ENCODE results near the gene SPN.
"Not testable (repeated sequence)": the region's sequence is repeated elsewhere in the genome, so short reads cannot be mapped to it uniquely, and the experiment has no call there.

- TF ChIP-seq, protein P1, sequence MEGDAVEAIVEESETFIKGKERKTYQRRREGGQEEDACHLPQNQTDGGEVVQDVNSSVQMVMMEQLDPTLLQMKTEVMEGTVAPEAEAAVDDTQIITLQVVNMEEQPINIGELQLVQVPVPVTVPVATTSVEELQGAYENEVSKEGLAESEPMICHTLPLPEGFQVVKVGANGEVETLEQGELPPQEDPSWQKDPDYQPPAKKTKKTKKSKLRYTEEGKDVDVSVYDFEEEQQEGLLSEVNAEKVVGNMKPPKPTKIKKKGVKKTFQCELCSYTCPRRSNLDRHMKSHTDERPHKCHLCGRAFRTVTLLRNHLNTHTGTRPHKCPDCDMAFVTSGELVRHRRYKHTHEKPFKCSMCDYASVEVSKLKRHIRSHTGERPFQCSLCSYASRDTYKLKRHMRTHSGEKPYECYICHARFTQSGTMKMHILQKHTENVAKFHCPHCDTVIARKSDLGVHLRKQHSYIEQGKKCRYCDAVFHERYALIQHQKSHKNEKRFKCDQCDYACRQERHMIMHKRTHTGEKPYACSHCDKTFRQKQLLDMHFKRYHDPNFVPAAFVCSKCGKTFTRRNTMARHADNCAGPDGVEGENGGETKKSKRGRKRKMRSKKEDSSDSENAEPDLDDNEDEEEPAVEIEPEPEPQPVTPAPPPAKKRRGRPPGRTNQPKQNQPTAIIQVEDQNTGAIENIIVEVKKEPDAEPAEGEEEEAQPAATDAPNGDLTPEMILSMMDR (IDR thresholded peaks at IDR 0.05; ENCODE audit: low read depth, low read length) = not testable (repeated sequence)
- not testable (repeated sequence) for TF ChIP-seq POLR2A (IDR thresholded peaks at IDR 0.05; ENCODE audit: extremely low read depth, insufficient read length); MYC (IDR thresholded peaks at IDR 0.05; ENCODE audit: low read depth, low read length)
- TF ChIP-seq, protein P2, sequence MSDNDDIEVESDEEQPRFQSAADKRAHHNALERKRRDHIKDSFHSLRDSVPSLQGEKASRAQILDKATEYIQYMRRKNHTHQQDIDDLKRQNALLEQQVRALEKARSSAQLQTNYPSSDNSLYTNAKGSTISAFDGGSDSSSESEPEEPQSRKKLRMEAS (IDR thresholded peaks at IDR 0.05; ENCODE audit: low read depth, low read length) = not testable (repeated sequence)
These were observed 34.3 kb upstream of the SPN start for GRCh38 chr16:29628707-29629106.

All from NB4 (cell line).